GM12878 (cell line): ENCODE results near the gene ERC2. TPM values are rescaled to one million over a fixed set of nuclear protein-coding genes. Genes with fewer than 3 reads are reported as not detected.

Source experiments
- ATAC-seq: fragments of 200-7000 bp; cut with Tn5 transposase; 3 replicates; pipeline ENCODE4 v1.9.1; 2020; ENCODE audit warnings: mild to moderate bottlenecking, moderate library complexity
- BruUV-seq: library from RNA; stranded (reverse); fragments of 400-500 nt; replicated peaks from 2 replicates; lab custom pipeline; 2021; lab: Mats Ljungman, UMichigan
- CTCF ChIA-PET: fragments of 300-600 bp; sonication (Branson Sonifier 250); formaldehyde crosslinking; extraction: SDS; loops from one replicate; lab custom pipeline; 2021; ENCODE audit warnings: inconsistent platforms; lab: Yijun Ruan, JAX
- POLR2A ChIA-PET: fragments of 350-600 bp; formaldehyde crosslinking; extraction: SDS; loops from one replicate; lab custom pipeline; 2021; ENCODE audit warnings: inconsistent platforms; lab: Charles Lee
- RAD21 ChIA-PET: fragments of 300-600 bp; sonication (Branson Sonifier 250); formaldehyde crosslinking; loops from one replicate; lab custom pipeline; 2023; ENCODE audit warnings: antibody characterized with exemption; ENCODE audit not compliant: unreplicated experiment; lab: Charles Lee
- SMC1A ChIA-PET: fragments of 300-600 bp; sonication (Branson Sonifier 250); formaldehyde crosslinking; loops from one replicate; lab custom pipeline; 2023; ENCODE audit not compliant: unreplicated experiment, uncharacterized antibody; lab: Charles Lee
- DNase-seq: peaks from one replicate; pipeline ENCODE4 v3.0.0-alpha.2; 2011; ENCODE audit warnings: low read depth, low spot score
- FAIRE-seq: peaks from 3 replicates; lab custom pipeline; 2011; peaks lifted over from hg19 to GRCh38; lab: Jason Lieb, UNC
- H2AFZ ChIP-seq: 2 replicates; pipeline ENCODE4 v1.6.0; 2011; ENCODE audit warnings: low read depth, low read length, control low read depth; ENCODE audit not compliant: control insufficient read depth
- H3K27ac ChIP-seq: 2 replicates; pipeline ENCODE4 v1.5.1; 2011; ENCODE audit warnings: control low read depth; ENCODE audit not compliant: control insufficient read depth, insufficient read depth
- H3K27me3 ChIP-seq, 2 experiments: replicated peaks in 1 of 2; 2 replicates each; pipeline versions ENCODE4 v1.6.0 to v1.6.1; 2011; ENCODE audit warnings: low read length in 1 of 2; ENCODE audit not compliant: control insufficient read depth in 2 of 2, insufficient read depth in 2 of 2
- H3K36me3 ChIP-seq, 2 experiments: 2 replicates each; pipeline ENCODE4 v1.5.1; 2011; ENCODE audit warnings: low read length in 1 of 2; ENCODE audit not compliant: control insufficient read depth in 2 of 2, insufficient read depth in 2 of 2
- H3K4me1 ChIP-seq: 2 replicates; pipeline ENCODE4 v1.6.1; 2011; ENCODE audit warnings: mild to moderate bottlenecking, low read length, moderate library complexity, mixed read lengths; ENCODE audit not compliant: control insufficient read depth, insufficient read depth
- H3K4me2 ChIP-seq: 2 replicates; pipeline ENCODE4 v1.6.0; 2011; ENCODE audit warnings: control low read depth; ENCODE audit not compliant: control insufficient read depth, insufficient read depth
- H3K4me3 ChIP-seq: fragments of 200-600 bp; sonication (generic); 2 replicates; pipeline ENCODE4 v1.5.1; 2016
- H3K79me2 ChIP-seq: 2 replicates; pipeline ENCODE4 v1.6.0; 2011; ENCODE audit warnings: low read length; ENCODE audit not compliant: control insufficient read depth, insufficient read depth
- H3K9ac ChIP-seq: 2 replicates; pipeline ENCODE4 v1.8.0; 2011; ENCODE audit warnings: low read length, control low read depth, mixed read lengths; ENCODE audit not compliant: control insufficient read depth, insufficient read depth
- H3K9me3 ChIP-seq: replicated peaks from 3 replicates; pipeline ENCODE4 v1.5.1; 2011; ENCODE audit warnings: mild to moderate bottlenecking, low read length; ENCODE audit not compliant: control insufficient read depth, insufficient read depth
- H4K20me1 ChIP-seq: 2 replicates; pipeline ENCODE4 v1.6.0; 2011; ENCODE audit not compliant: control insufficient read depth, insufficient read depth
- BMI1 ChIP-seq: fragments of 450-650 bp; IDR thresholded peaks from 2 replicates; pipeline ENCODE4 v1.6.1; 2016; ENCODE audit warnings: mild to moderate bottlenecking, moderate library complexity, borderline replicate concordance
- MEF2B ChIP-seq: fragments of 450-650 bp; IDR thresholded peaks from 2 replicates; pipeline ENCODE4 v1.6.1; 2018; ENCODE audit warnings: mild to moderate bottlenecking, moderate library complexity; ENCODE audit not compliant: partially characterized antibody, poor library complexity, severe bottlenecking
- MTA3 ChIP-seq: IDR thresholded peaks from 2 replicates; pipeline ENCODE4 v1.6.1; 2012; ENCODE audit warnings: low read length, inconsistent platforms, borderline replicate concordance
- MYC ChIP-seq: IDR thresholded peaks from 2 replicates; pipeline ENCODE4 v1.6.1; 2011; ENCODE audit warnings: mild to moderate bottlenecking, low read length, moderate library complexity, inconsistent platforms; ENCODE audit not compliant: insufficient read depth, insufficient replicate concordance, insufficient read length, severe bottlenecking
- POLR2A ChIP-seq: IDR thresholded peaks from 2 replicates; pipeline ENCODE4 v1.6.1; 2011; ENCODE audit warnings: low read depth, mild to moderate bottlenecking, low read length
- RAD51 ChIP-seq: fragments of 450-650 bp; IDR thresholded peaks from 2 replicates; pipeline ENCODE4 v1.6.1; 2016; ENCODE audit warnings: moderate library complexity, mild to moderate bottlenecking, inconsistent platforms
- SUZ12 ChIP-seq: fragments of 200-600 bp; sonication (generic); IDR thresholded peaks from one replicate; pipeline ENCODE4 v1.6.1; 2018; ENCODE audit warnings: antibody characterized with exemption, mild to moderate bottlenecking; ENCODE audit not compliant: unreplicated experiment
- TARDBP ChIP-seq: IDR thresholded peaks from 2 replicates; pipeline ENCODE4 v1.6.1; 2016; ENCODE audit warnings: borderline replicate concordance
- WGBS: methylation state at CpG from one replicate; pipeline ENCODE4 v1.1.6; 2016; ENCODE audit warnings: low lambda C conversion rate; ENCODE audit not compliant: insufficient replicate concordance, insufficient coverage; ENCODE audit errors: missing lambda C conversion rate; 5-methylcytosine and 5-hydroxymethylcytosine counted together
- in situ Hi-C: fragments of 300-500 bp; cut with MboI; formaldehyde crosslinking; loops from 9 replicates; pipeline ENCODE4 v1.14.3; 2018; ENCODE audit warnings: mixed read lengths
- intact Hi-C: fragments of 100-400 bp; cut with micrococcal nuclease; formaldehyde crosslinking; loops from one replicate; pipeline ENCODE4 v1.14.2; 2022; ENCODE audit not compliant: unreplicated experiment
- polyA plus RNA-seq, 11 experiments: library from polyadenylated mRNA; depleted of rRNA in 4 of 11; unstranded in 6 of 11; stranded (reverse) in 5 of 11; fragments of >200 nt; fragmentation: Nextera tagmentation in 4 of 11; fragmentation: Illumina TruSeq in 1 of 11; extraction: Ambion mirVana in 4 of 11; extraction: Trizol in 1 of 11; gene quantifications; 1 replicate in 1 of 11; 2 replicates in 10 of 11; pipeline versions ENCODE4 v1.2.1 to v1.2.3, GENCODE V29; 2011 to 2016; ENCODE audit warnings: inconsistent platforms in 2 of 11, missing spikeins in 2 of 11, low read depth in 1 of 11
- total RNA-seq, 4 experiments: library from RNA; depleted of rRNA in 3 of 4; stranded (reverse); fragments of >200 nt in 3 of 4; fragmentation: Illumina TruSeq in 1 of 4; extraction: Trizol in 1 of 4; gene quantifications; 2 replicates each; pipeline versions ENCODE4 v1.2.1 to v1.2.3, GENCODE V29; 2013 to 2021
- TF ChIP-seq, protein P1 (sequence below): IDR thresholded peaks from 2 replicates; pipeline ENCODE4 v1.6.1; 2012; ENCODE audit warnings: improper control_type of control experiment, low read depth, low read length; ENCODE audit not compliant: insufficient replicate concordance
- TF ChIP-seq, protein P2 (sequence below), 3 experiments: IDR thresholded peaks in 2 of 3; conservative IDR thresholded peaks in 1 of 3; 2 replicates each; pipeline ENCODE4 v1.5.1; 2011; ENCODE audit warnings: low read depth in 3 of 3, low read length in 3 of 3, mild to moderate bottlenecking in 3 of 3, control low read depth in 2 of 3, moderate library complexity in 2 of 3, inconsistent platforms in 1 of 3, mixed read lengths in 1 of 3; ENCODE audit not compliant: control insufficient read depth in 2 of 3, insufficient read depth in 1 of 3; ENCODE audit errors: extremely low read depth in 1 of 3
- TF ChIP-seq, protein P3 (sequence below): IDR thresholded peaks from 2 replicates; pipeline ENCODE4 v1.6.1; 2011; ENCODE audit warnings: mild to moderate bottlenecking, low read depth, low read length, moderate library complexity; ENCODE audit not compliant: insufficient replicate concordance

ERC2 gene
- total and polyA plus RNA-seq, 10 of the 15 experiments (the other 5 are each of a cell fraction or from before 2014, with no cell fraction given): 0.06 to 1.4 (median 0.12) TPM; not detected in 3

- TF ChIP-seq, protein P1, sequence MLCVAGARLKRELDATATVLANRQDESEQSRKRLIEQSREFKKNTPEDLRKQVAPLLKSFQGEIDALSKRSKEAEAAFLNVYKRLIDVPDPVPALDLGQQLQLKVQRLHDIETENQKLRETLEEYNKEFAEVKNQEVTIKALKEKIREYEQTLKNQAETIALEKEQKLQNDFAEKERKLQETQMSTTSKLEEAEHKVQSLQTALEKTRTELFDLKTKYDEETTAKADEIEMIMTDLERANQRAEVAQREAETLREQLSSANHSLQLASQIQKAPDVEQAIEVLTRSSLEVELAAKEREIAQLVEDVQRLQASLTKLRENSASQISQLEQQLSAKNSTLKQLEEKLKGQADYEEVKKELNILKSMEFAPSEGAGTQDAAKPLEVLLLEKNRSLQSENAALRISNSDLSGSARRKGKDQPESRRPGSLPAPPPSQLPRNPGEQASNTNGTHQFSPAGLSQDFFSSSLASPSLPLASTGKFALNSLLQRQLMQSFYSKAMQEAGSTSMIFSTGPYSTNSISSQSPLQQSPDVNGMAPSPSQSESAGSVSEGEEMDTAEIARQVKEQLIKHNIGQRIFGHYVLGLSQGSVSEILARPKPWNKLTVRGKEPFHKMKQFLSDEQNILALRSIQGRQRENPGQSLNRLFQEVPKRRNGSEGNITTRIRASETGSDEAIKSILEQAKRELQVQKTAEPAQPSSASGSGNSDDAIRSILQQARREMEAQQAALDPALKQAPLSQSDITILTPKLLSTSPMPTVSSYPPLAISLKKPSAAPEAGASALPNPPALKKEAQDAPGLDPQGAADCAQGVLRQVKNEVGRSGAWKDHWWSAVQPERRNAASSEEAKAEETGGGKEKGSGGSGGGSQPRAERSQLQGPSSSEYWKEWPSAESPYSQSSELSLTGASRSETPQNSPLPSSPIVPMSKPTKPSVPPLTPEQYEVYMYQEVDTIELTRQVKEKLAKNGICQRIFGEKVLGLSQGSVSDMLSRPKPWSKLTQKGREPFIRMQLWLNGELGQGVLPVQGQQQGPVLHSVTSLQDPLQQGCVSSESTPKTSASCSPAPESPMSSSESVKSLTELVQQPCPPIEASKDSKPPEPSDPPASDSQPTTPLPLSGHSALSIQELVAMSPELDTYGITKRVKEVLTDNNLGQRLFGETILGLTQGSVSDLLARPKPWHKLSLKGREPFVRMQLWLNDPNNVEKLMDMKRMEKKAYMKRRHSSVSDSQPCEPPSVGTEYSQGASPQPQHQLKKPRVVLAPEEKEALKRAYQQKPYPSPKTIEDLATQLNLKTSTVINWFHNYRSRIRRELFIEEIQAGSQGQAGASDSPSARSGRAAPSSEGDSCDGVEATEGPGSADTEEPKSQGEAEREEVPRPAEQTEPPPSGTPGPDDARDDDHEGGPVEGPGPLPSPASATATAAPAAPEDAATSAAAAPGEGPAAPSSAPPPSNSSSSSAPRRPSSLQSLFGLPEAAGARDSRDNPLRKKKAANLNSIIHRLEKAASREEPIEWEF: no peak
- TF ChIP-seq POLR2A: no peak
- no peak for TF ChIP-seq RAD51
Measured at GRCh38 chr3:55904716-55905115, 563.6 kb downstream of the ERC2 start (continued).

DNA sequence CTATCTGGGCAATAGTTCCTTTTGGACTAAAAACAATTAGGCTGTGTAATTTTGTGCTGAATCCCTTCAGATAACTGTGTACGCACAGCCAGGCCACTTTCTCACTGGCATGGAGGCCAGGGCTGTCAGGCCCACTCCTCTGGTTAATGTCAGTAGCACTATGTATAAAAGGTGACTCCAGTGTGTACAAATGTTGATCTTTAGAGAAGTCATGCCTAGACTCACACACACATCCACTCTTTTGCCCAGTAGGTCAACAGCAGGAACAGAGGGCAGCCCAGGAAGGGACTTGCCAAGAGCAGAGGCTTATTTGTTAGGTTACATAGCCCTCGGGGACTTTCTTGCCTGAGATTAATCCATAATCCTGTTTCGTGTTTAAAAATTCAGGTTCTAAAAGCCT is 564.6 kb downstream of the ERC2 start:
- no peak overlapping the region for H3K9ac ChIP-seq
- CTCF ChIA-PET: no interaction called here
- ATAC-seq: no peak
- no peaks in the 10 kb centered on the region for H3K9me3 ChIP-seq
- DNase-seq: no peak
- RAD21 ChIA-PET: no interaction called here
- H4K20me1 ChIP-seq: no peaks in the 10 kb centered on the region
- SMC1A ChIA-PET: no interaction called here
- H3K79me2 ChIP-seq: no peaks in the 10 kb centered on the region
- WGBS: 20% methylated on average over 3 of the region's 3 CpGs
- no peak overlapping the region for H3K27ac ChIP-seq
- POLR2A ChIA-PET: no interaction called here
- H3K27me3 ChIP-seq: no peaks in the 10 kb centered on the region; a peak in 1 of 4 replicates
- FAIRE-seq: no peak
- no peaks in the 10 kb centered on the region for H3K4me1 ChIP-seq
- no peak overlapping the region for H2AFZ ChIP-seq
- in situ Hi-C loops: no loop called here
- no peak overlapping the region for H3K4me2 ChIP-seq
- no peak for TF ChIP-seq MYC
- TF ChIP-seq, protein P2, sequence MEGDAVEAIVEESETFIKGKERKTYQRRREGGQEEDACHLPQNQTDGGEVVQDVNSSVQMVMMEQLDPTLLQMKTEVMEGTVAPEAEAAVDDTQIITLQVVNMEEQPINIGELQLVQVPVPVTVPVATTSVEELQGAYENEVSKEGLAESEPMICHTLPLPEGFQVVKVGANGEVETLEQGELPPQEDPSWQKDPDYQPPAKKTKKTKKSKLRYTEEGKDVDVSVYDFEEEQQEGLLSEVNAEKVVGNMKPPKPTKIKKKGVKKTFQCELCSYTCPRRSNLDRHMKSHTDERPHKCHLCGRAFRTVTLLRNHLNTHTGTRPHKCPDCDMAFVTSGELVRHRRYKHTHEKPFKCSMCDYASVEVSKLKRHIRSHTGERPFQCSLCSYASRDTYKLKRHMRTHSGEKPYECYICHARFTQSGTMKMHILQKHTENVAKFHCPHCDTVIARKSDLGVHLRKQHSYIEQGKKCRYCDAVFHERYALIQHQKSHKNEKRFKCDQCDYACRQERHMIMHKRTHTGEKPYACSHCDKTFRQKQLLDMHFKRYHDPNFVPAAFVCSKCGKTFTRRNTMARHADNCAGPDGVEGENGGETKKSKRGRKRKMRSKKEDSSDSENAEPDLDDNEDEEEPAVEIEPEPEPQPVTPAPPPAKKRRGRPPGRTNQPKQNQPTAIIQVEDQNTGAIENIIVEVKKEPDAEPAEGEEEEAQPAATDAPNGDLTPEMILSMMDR (IDR thresholded peaks at IDR 0.05 in 2 of 3, conservative IDR thresholded peaks at IDR 0.05 in 1 of 3; ENCODE audit: control insufficient read depth in 2 of 3, extremely low read depth in 1 of 3, insufficient read depth in 1 of 3, low read depth in 3 of 3, low read length in 3 of 3): no peak
- TF ChIP-seq MEF2B: no peak
- TF ChIP-seq BMI1: no peak
- no peak for TF ChIP-seq TARDBP
- TF ChIP-seq SUZ12: no peak
- TF ChIP-seq MTA3: no peak
- TF ChIP-seq, protein P3, sequence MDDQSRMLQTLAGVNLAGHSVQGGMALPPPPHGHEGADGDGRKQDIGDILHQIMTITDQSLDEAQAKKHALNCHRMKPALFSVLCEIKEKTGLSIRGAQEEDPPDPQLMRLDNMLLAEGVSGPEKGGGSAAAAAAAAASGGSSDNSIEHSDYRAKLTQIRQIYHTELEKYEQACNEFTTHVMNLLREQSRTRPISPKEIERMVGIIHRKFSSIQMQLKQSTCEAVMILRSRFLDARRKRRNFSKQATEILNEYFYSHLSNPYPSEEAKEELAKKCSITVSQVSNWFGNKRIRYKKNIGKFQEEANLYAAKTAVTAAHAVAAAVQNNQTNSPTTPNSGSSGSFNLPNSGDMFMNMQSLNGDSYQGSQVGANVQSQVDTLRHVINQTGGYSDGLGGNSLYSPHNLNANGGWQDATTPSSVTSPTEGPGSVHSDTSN: no peak
- no peak overlapping the region for H3K4me3 ChIP-seq
- H3K36me3 ChIP-seq: no peaks in the 10 kb centered on the region
- no TSS peak for BruUV-seq
- intact Hi-C loops: no loop called here
